HG02852 (cell line): ENCODE data around the gene BAX.

Experiments used
- ATAC-seq: cut with Tn5 transposase; IDR thresholded peaks from one replicate; pipeline ENCODE4 v1.9.1; 2021; ENCODE audit warnings: mild to moderate bottlenecking, moderate library complexity; ENCODE audit not compliant: unreplicated experiment

The BAX gene

DNA sequence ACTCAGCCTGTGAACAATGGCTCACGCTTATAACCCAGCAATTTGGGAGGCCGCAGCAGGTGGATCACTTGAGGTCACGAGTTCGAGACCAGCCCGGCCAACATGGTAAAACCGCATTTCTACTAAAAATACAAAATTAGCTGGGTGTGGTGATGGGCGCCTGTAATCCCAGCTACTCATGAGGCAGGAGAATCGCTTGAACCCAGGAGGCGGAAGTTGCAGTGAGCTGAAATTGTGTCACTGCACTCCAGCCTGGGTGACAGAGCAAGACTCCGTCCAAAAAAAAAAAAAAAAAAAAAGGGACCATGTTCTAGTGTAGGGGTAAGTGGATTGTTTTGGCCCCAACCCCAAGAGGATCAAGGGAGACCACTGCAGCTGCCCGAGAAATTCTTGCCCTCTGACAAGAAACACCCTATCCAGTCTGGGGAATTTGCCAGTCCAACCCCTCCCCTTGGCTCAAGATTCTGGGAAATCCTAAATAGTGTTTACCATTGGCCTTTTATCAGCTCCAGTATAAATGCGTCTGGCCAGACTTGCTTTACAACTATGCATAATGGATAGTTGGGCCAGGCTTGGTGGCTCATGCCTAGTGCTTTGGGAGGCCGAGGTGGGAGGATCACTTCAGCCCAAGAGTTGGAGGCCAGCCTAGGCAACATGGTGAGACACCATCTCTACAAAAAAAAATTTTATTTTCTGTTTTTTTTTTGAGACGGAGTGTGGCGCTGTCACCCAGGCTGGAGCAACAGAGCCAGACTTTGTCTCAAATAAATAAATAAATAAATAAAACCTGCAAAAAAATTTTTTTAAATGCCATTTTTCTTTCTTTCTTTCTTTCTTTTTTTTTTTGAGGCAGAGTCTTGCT lies 26.3 kb upstream of the BAX start:
- ATAC-seq: no peak

- no peak for ATAC-seq
Observed at GRCh38 chr19:48933382-48933932, 21.2 kb upstream of the BAX start, which contains the start of gene DHDH. DHDH (plus strand) TSS chr19:48933699; CDS start chr19:48933722, 23 bp downstream.

DNA sequence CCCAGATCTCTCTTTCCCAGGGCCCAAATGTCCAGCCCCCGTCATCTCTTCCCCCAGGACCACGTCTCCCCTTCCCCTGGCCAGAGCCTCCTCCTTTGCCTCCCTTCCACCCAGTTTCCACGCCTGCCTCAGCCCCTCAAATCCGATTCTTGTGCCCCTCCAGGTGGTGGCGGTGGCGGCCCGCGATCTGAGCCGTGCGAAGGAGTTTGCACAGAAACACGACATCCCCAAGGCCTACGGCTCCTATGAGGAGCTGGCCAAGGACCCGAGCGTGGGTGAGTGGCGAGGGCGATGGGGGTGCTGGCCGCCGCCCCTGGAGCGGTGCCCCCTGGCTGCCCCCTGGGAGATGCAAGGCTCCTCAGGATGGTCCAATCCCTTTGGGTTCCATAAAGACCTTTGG lies 19.8 kb upstream of the BAX start:
- ATAC-seq: no peak

- ATAC-seq: no peak
Observed at GRCh38 chr19:48935864-48936263, 18.8 kb upstream of the BAX start.

DNA sequence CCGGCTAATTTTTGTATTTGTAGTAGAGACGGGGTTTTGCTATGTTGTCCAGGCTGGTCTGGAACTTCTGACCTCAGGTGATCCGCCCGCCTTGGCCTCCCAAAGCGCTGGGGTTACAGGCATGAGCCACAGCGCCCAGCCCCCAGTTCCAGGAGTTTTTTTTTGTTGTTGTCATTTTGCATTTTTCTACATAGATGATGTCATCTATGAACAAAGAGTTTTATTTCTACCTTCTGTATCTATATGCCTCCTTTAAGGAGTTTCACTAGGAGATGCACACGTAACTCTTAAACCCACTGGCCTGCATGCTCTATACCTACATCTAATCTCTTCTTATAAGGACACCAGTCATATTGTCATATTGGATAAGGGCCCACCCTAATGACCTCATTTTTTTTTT lies 16.4 kb upstream of the BAX start:
- ATAC-seq: no peak

DNA sequence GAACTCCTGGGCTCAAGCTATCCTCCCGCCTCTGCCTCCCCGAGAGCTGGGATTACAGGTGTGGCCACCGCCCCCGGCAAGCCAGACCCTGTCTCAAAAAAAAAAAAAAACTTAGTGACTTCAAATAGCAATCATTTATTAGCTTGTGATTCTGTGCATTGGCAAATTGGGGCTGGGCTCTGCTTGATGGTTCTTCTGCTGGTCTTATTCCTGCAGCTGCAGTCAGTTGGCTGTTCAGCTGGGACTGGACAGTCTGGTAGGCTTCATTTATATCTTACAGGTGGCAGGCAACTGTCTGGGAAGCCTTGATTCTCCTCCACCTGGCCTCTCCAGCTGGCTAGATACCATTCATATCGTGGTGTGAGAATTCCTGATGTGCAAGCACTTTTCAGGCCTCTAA lies 13.8 kb upstream of the BAX start:
- no peak for ATAC-seq

GRCh38 chr19:48943081-48943480 lies 11.6 kb upstream of the BAX start:
- ATAC-seq: no peak

- ATAC-seq: no peak
Observed at GRCh38 chr19:48945415-48945814, 9.3 kb upstream of the BAX start.

DNA sequence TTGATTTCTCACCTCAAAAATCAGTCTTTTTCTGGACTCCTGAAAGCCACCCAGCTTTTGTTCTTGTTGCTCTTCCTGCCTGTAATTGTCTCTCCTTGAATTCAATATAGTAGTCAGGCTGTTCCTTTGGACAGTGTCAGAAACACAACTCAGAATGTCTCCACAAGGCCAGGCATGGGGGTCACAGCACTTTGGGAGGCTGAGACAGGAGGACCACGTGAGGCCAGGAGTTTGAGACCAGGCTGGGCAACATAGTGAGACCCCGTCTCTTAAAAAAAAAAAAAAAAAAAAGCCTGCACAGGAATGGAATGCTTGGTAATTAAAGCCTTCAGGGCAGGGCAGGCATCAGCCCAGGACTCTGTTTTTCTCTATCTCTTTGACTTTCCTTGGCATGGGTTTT lies 8.9 kb upstream of the BAX start:
- no peak for ATAC-seq

- no peak for ATAC-seq
Observed at GRCh38 chr19:48946463-48947257, 8.0 kb upstream of the BAX start.

DNA sequence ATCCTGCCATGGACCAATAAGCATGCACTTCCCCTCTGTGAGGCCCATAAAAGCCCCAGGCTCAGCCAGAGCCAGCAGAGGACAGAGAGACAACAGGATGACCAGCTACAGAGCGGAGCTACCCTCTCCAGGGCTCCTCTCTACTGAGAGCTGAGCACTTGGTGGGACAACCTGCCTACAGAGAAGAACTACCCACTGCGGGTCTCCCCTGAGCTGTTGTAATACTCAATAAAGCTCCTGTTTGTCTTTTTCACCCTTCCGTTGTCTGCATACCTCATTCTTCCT lies 7.5 kb upstream of the BAX start:
- ATAC-seq: no peak

GRCh38 chr19:48950159-48950558 lies 4.5 kb upstream of the BAX start:
- no peak for ATAC-seq

DNA sequence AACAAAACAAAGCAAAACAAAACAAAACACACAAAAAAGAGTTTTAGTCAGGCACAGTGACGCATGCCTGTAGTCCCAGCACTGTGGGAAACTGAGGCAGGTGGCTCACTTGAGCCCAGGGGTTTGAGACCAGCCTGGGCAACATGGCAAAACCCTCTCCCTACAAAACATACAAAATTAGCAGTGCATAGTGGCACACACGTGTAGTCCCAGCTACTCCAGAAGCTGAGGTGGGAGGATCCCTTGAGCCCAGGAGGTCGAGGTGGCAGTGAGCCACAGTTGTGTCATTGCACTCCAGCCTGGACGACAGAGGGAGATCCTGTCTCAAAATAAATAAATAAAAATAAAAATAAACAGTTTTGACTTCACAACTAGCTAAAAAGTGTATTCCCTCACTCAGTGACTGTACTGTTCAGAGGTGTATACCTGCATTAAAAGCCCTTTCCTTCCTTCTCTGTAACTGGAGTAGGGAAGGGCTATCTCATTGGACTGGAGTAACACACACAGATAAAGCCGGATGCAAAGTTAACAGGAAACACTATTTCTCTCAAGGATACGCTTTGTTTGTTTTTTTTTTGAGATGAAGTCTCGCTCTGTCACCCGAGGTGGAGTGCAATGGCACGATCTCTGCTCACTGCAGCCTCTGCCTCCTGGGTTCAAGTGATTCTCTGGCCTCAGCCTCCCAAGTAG lies 3.7 kb upstream of the BAX start:
- ATAC-seq: no peak

GRCh38 chr19:48953141-48953540 lies 1.5 kb upstream of the BAX start:
- ATAC-seq: no peak

DNA sequence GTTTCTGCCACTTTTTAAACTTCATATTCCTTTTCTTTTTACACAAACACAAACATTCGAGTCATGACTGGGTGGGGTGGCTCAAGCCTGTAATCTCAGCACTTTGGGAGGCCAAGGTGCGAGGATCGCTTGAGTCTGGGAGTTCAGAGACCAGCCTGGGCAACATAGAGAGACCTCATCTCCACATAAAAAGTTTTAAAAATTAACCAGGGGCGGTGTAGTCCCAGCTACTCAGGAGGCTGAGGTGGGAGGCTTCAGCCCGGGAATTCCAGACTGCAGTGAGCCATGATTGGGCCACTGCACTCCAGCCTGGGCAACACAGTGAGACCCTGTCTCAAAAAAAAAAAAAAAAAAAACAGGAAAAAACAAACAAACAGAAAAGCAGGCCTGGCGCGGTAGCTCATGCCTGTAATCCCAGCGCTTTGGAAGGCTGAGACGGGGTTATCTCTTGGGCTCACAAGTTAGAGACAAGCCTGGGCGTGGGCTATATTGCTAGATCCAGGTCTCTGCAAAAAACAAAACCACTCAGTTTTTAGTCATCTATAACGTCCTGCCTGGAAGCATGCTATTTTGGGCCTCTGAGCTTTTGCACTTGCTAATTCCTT lies 583 bp upstream of the BAX start:
- no peak for ATAC-seq

GRCh38 chr19:48955308-48955958 lies 758 bp downstream of the BAX start:
- ATAC-seq: no peak

- no peak for ATAC-seq
Observed at GRCh38 chr19:48958006-48958405, 3.3 kb downstream of the BAX start.

GRCh38 chr19:48959341-48960239 lies 4.9 kb downstream of the BAX start:
- no peak for ATAC-seq

GRCh38 chr19:48961051-48961649 lies 6.5 kb downstream of the BAX start:
- ATAC-seq: no peak
